ENCODE data around the gene DNAJB4.
"Not testable (repeated sequence)": the region's sequence is repeated elsewhere in the genome, so short reads cannot be mapped to it uniquely, and the experiment has no call there.

Gene DNAJB4

GRCh38 chr1:78040484-78041089 is 35.8 kb downstream of the DNAJB4 start:
- no peak for DNase-seq

- no peak for DNase-seq
These were observed 38.7 kb downstream of the DNAJB4 start for GRCh38 chr1:78043436-78043835.

GRCh38 chr1:78044796-78045562 is 40.2 kb downstream of the DNAJB4 start:
- DNase-seq, result no peak

- DNase-seq, result no peak
These were observed 40.8 kb downstream of the DNAJB4 start for GRCh38 chr1:78045563-78045925.

GRCh38 chr1:78045926-78046778 is 41.4 kb downstream of the DNAJB4 start, which contains the start of gene GIPC2:
Gene GIPC2 (plus strand): TSS chr1:78045966. CDS start chr1:78046095, 129 bp downstream.
- DNase-seq, result peak; percentile 34

GRCh38 chr1:78047106-78047505 is 42.4 kb downstream of the DNAJB4 start:
- DNase-seq, result no peak

GRCh38 chr1:78047631-78048030 is 42.9 kb downstream of the DNAJB4 start:
- DNase-seq, result no peak

GRCh38 chr1:78048446-78048845 is 43.7 kb downstream of the DNAJB4 start:
- DNase-seq, result no peak

- DNase-seq, result no peak
These were observed 44.7 kb downstream of the DNAJB4 start for GRCh38 chr1:78049396-78049795.

GRCh38 chr1:78051005-78051404 is 46.3 kb downstream of the DNAJB4 start:
- no peak for DNase-seq

GRCh38 chr1:78052685-78053405 is 48.1 kb downstream of the DNAJB4 start:
- no peak for DNase-seq

- no peak for DNase-seq
These were observed 48.8 kb downstream of the DNAJB4 start for GRCh38 chr1:78053498-78053897.

- DNase-seq, result no peak
These were observed 49.8 kb downstream of the DNAJB4 start for GRCh38 chr1:78054559-78054958.

GRCh38 chr1:78054972-78055371 is 50.2 kb downstream of the DNAJB4 start:
- DNase-seq, result no peak

GRCh38 chr1:78055565-78056132 is 50.9 kb downstream of the DNAJB4 start:
- DNase-seq, result no peak

- no peak for DNase-seq
These were observed 53.9 kb downstream of the DNAJB4 start for GRCh38 chr1:78058670-78059069.

GRCh38 chr1:78060857-78061563 is 56.3 kb downstream of the DNAJB4 start:
- no peak for DNase-seq

GRCh38 chr1:78061825-78062523 is 57.2 kb downstream of the DNAJB4 start:
- DNase-seq, result no peak

- not testable (repeated sequence) for DNase-seq
These were observed 60.1 kb downstream of the DNAJB4 start for GRCh38 chr1:78064886-78065285.

Measured in femur (tissue), 1 donor.